GM23248 (cell line): ENCODE measurements around the gene PDLIM5.

Experiments
- EZH2 ChIP-seq: fragments of 200-600 bp; sonication (generic); IDR thresholded peaks from 2 replicates; pipeline ENCODE4 v1.6.1; 2018; ENCODE audit warnings: antibody characterized with exemption, mild to moderate bottlenecking; ENCODE audit not compliant: insufficient read depth, poor library complexity, severe bottlenecking
- EZH2phosphoT487 ChIP-seq: fragments of 200-600 bp; sonication (generic); IDR thresholded peaks from 2 replicates; pipeline ENCODE4 v1.6.1; 2018; ENCODE audit warnings: antibody characterized with exemption, moderate library complexity, mild to moderate bottlenecking, low read depth; ENCODE audit not compliant: insufficient read depth

GRCh38 chr4:94447754-94448411 lies 3.9 kb upstream of the PDLIM5 start:
- TF ChIP-seq EZH2 (no peak), EZH2phosphoT487 (no peak)
